HEK293 (cell line): ENCODE results near the gene GHITM.

Source experiments
- CTCF ChIA-PET: fragments of 350-600 bp; formaldehyde crosslinking; extraction: SDS; loops from one replicate; lab custom pipeline; 2021; ENCODE audit warnings: antibody characterized with exemption; lab: Yijun Ruan, JAX
- POLR2A ChIA-PET: fragments of 300-600 bp; formaldehyde crosslinking; extraction: SDS; loops from one replicate; lab custom pipeline; 2020; ENCODE audit warnings: antibody characterized with exemption, inconsistent platforms; lab: Yijun Ruan, JAX
- H3K27ac ChIP-seq: fragments of 200-500 bp; sonication (Bioruptor generic); 2 replicates; pipeline ENCODE4 v1.5.1; 2014; ENCODE audit warnings: low read depth, low read length, control low read depth, inconsistent platforms; ENCODE audit errors: extremely low read depth
- H3K36me3 ChIP-seq, 2 experiments: fragments of 200-500 bp in 1 of 2; sonication (Bioruptor generic) in 1 of 2; 1 replicate in 1 of 2; 2 replicates in 1 of 2; pipeline ENCODE4 v1.5.1; 2014 to 2017; ENCODE audit warnings: inconsistent platforms in 2 of 2, low read length in 2 of 2; ENCODE audit not compliant: control insufficient read depth in 2 of 2, insufficient read depth in 1 of 2
- H3K4me1 ChIP-seq: fragments of 200-500 bp; sonication (Bioruptor generic); 2 replicates; pipeline ENCODE4 v1.5.1; 2014; ENCODE audit warnings: mild to moderate bottlenecking, low read length, inconsistent platforms; ENCODE audit not compliant: control insufficient read depth, insufficient read depth
- H3K4me3 ChIP-seq: 2 replicates; pipeline ENCODE4 v1.5.1; 2011; ENCODE audit warnings: low read depth, mild to moderate bottlenecking, control low read depth, low read length, moderate library complexity
- H3K9me3 ChIP-seq: fragments of 200-500 bp; sonication (Bioruptor generic); 2 replicates; pipeline ENCODE4 v1.5.1; 2014; ENCODE audit warnings: low read depth, low read length, inconsistent platforms; ENCODE audit not compliant: control insufficient read depth, insufficient read depth
- FEZF1 ChIP-seq: fragments of 450-650 bp; formaldehyde crosslinking; IDR thresholded peaks from 2 replicates; pipeline ENCODE4 v1.5.1; 2016; ENCODE audit warnings: missing biosample characterization, missing genetic modification characterization
- HOXC10 ChIP-seq: sonication (generic); formaldehyde crosslinking; IDR thresholded peaks from 2 replicates; pipeline ENCODE4 v1.8.1; 2023; ENCODE audit warnings: mild to moderate bottlenecking, missing genetic modification reagents
- KLF8 ChIP-seq: fragments of 450-650 bp; formaldehyde crosslinking; IDR thresholded peaks from 2 replicates; pipeline ENCODE4 v1.5.1; 2016; ENCODE audit warnings: missing biosample characterization, missing genetic modification characterization
- MYNN ChIP-seq: fragments of 450-650 bp; formaldehyde crosslinking; IDR thresholded peaks from 2 replicates; pipeline ENCODE4 v1.5.1; 2016; ENCODE audit warnings: missing biosample characterization, missing genetic modification characterization, borderline replicate concordance
- REPIN1 ChIP-seq: fragments of 450-650 bp; formaldehyde crosslinking; IDR thresholded peaks from 2 replicates; pipeline ENCODE4 v1.5.1; 2017; ENCODE audit warnings: missing biosample characterization, missing genetic modification characterization, low read depth
- SCRT2 ChIP-seq: fragments of 450-650 bp; formaldehyde crosslinking; IDR thresholded peaks from 2 replicates; pipeline ENCODE4 v1.5.1; 2016; ENCODE audit warnings: missing biosample characterization, missing genetic modification characterization
- ZNF155 ChIP-seq: fragments of 450-650 bp; formaldehyde crosslinking; IDR thresholded peaks from 2 replicates; pipeline ENCODE4 v1.5.1; 2016; ENCODE audit warnings: missing biosample characterization, missing genetic modification characterization
- ZNF169 ChIP-seq: fragments of 450-650 bp; formaldehyde crosslinking; IDR thresholded peaks from 2 replicates; pipeline ENCODE4 v1.5.1; 2016; ENCODE audit warnings: missing biosample characterization, missing genetic modification characterization
- ZNF341 ChIP-seq: fragments of 450-650 bp; formaldehyde crosslinking; IDR thresholded peaks from 2 replicates; pipeline ENCODE4; 2016; ENCODE audit warnings: low read depth, missing biosample characterization, missing genetic modification characterization
- ZNF37A ChIP-seq: fragments of 450-650 bp; IDR thresholded peaks from 2 replicates; pipeline ENCODE4 v1.5.1; 2018; ENCODE audit warnings: missing biosample characterization, missing genetic modification characterization
- ZNF48 ChIP-seq: fragments of 450-650 bp; formaldehyde crosslinking; IDR thresholded peaks from 2 replicates; pipeline ENCODE4 v1.5.1; 2016; ENCODE audit warnings: missing biosample characterization, missing genetic modification characterization
- ZNF558 ChIP-seq: fragments of 450-650 bp; formaldehyde crosslinking; IDR thresholded peaks from 2 replicates; pipeline ENCODE4 v1.5.1; 2016; ENCODE audit warnings: missing biosample characterization, missing genetic modification characterization
- ZNF629 ChIP-seq: fragments of 450-650 bp; formaldehyde crosslinking; IDR thresholded peaks from 2 replicates; pipeline ENCODE4 v1.5.1; 2017; ENCODE audit warnings: missing biosample characterization, missing genetic modification characterization
- ZSCAN16 ChIP-seq: fragments of 450-650 bp; formaldehyde crosslinking; IDR thresholded peaks from 2 replicates; pipeline ENCODE4 v1.5.1; 2016; ENCODE audit warnings: missing biosample characterization, missing genetic modification characterization
- TF ChIP-seq, protein P1 (sequence below): fragments of 450-650 bp; formaldehyde crosslinking; IDR thresholded peaks from 2 replicates; pipeline ENCODE4 v1.5.1; 2016; ENCODE audit warnings: missing biosample characterization, missing genetic modification characterization, borderline replicate concordance
- TF ChIP-seq, protein P2 (sequence below): fragments of 450-650 bp; formaldehyde crosslinking; IDR thresholded peaks from 2 replicates; pipeline ENCODE4 v1.5.1; 2016; ENCODE audit warnings: missing biosample characterization, missing genetic modification characterization
- TF ChIP-seq, protein P3 (sequence below): fragments of 450-650 bp; formaldehyde crosslinking; IDR thresholded peaks from 2 replicates; pipeline ENCODE4 v1.5.1; 2016; ENCODE audit warnings: missing biosample characterization, missing genetic modification characterization

The GHITM gene

DNA sequence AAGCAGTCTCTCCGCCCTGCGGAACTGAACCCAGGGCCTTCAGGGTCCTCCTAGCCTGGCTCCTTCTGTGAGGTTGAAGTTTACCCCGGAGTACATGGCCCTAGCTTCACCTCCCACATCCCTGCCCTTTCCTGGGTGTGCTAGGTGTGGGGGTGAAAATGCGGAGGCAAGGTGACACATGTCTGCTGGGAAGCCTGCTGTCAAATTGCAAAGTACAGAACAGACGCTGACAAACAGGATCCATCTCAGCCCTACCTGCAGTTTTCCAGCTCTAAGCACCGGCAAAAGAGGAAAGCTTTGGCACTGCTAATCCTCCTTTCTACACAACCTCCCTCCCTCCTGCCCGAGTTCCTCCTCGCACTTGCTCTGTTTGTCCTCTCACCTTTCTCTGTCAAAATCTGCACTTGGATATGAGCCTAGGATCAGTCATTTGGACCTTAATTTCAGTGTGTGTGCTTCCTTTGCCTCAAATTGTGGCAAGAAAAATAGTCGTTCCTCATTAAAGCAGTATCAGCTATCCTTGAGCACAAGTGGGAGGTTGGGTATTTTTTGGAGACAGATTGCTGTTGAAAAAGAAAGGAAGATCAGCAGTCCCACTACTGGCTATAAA lies 19.9 kb downstream of the GHITM start:
- Histone ChIP-seq H3K36me3 (peaks cover 9 to 12% of the 10 kb centered on the region in 2 experiments), H3K9me3 (no peaks in the 10 kb centered on the region), H3K4me1 (no peaks in the 10 kb centered on the region), H3K27ac (no peak overlapping the region), H3K4me3 (no peak overlapping the region)
- POLR2A ChIA-PET, result no interaction called here
- TF ChIP-seq, protein P1, sequence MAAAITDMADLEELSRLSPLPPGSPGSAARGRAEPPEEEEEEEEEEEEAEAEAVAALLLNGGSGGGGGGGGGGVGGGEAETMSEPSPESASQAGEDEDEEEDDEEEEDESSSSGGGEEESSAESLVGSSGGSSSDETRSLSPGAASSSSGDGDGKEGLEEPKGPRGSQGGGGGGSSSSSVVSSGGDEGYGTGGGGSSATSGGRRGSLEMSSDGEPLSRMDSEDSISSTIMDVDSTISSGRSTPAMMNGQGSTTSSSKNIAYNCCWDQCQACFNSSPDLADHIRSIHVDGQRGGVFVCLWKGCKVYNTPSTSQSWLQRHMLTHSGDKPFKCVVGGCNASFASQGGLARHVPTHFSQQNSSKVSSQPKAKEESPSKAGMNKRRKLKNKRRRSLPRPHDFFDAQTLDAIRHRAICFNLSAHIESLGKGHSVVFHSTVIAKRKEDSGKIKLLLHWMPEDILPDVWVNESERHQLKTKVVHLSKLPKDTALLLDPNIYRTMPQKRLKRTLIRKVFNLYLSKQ, result no peak
- no peak for TF ChIP-seq ZNF629 (tag by site-specific recombination)
- TF ChIP-seq ZNF37A, result no peak
- TF ChIP-seq SCRT2 (tag by site-specific recombination), result no peak
- no peak for TF ChIP-seq ZNF341 (tag by site-specific recombination)
- TF ChIP-seq ZNF169 (tag by site-specific recombination), result no peak
- TF ChIP-seq FEZF1 (tag by site-specific recombination), result no peak
- TF ChIP-seq ZSCAN16 (tag by site-specific recombination), result no peak
- TF ChIP-seq MYNN (tag by site-specific recombination), result no peak
- no peak for TF ChIP-seq ZNF155 (tag by site-specific recombination)
- no peak for TF ChIP-seq KLF8 (tag by site-specific recombination)
- TF ChIP-seq, protein P2, sequence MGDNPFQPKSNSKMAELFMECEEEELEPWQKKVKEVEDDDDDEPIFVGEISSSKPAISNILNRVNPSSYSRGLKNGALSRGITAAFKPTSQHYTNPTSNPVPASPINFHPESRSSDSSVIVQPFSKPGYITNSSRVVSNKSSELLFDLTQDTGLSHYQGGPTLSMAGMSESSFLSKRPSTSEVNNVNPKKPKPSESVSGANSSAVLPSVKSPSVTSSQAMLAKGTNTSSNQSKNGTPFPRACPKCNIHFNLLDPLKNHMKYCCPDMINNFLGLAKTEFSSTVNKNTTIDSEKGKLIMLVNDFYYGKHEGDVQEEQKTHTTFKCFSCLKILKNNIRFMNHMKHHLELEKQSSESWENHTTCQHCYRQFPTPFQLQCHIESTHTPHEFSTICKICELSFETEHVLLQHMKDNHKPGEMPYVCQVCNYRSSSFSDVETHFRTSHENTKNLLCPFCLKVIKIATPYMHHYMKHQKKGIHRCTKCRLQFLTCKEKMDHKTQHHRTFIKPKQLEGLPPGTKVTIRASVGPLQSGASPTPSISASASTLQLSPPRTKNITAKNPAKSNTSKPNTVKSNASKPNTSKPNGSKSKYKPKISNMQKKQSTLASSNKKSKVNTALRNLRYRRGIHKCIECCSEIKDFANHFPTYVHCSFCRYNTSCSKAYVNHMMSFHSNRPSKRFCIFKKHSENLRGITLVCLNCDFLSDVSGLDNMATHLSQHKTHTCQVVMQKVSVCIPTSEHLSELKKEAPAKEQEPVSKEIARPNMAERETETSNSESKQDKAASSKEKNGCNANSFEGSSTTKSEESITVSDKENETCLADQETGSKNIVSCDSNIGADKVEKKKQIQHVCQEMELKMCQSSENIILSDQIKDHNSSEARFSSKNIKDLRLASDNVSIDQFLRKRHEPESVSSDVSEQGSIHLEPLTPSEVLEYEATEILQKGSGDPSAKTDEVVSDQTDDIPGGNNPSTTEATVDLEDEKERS (tag by site-specific recombination), result no peak
- TF ChIP-seq ZNF558 (tag by site-specific recombination), result no peak
- TF ChIP-seq REPIN1 (tag by site-specific recombination), result no peak
- CTCF ChIA-PET, result interaction anchor here (1.4 to 2.7 kb wide), 3 partner anchors 11 to 55 kb away, joined by 3 to 15 read pairs (median 3); no protein-coding TSS in a partner anchor

DNA sequence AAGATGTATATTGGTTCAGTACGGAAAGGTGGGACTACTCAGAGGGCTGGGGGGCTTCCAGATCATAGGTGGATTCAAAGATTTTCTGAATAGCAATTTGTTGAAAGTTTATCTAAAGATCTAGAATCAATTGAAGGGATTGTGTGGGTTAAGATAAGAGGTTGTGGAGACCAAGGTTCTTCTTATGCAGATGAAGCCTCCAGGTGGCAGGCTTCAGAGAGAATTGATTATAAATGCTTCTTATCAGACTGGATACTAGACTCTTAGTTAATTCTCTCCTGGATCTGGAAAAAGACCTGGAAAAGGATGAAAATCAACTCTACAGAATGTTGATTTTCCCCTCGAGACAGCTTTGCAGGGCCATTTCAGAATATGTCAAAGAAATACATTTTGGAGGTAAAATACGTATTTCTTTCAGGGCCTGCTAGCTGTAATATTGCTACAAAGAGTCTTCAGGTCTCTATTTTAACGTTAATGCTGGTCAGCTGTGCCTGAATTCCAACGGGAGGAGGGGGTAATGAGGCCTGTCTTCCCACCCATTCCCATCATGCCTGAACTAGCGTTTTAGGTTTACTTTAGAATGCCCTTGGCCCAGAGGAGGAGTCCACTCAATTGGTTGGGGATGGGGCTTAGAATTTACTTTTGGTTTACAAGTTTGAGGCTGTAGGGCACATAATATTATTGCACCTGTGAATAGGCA lies 21.5 kb downstream of the GHITM start:
- POLR2A ChIA-PET, result no interaction called here
- Histone ChIP-seq H3K9me3 (no peaks in the 10 kb centered on the region), H3K4me1 (no peaks in the 10 kb centered on the region), H3K27ac (no peak overlapping the region), H3K4me3 (no peak overlapping the region)
- CTCF ChIA-PET, result interaction anchor here (0.8 to 2.7 kb wide), 4 partner anchors 13 to 54 kb away, joined by 3 to 15 read pairs (median 5); no protein-coding TSS in a partner anchor
- TF ChIP-seq, protein P3, sequence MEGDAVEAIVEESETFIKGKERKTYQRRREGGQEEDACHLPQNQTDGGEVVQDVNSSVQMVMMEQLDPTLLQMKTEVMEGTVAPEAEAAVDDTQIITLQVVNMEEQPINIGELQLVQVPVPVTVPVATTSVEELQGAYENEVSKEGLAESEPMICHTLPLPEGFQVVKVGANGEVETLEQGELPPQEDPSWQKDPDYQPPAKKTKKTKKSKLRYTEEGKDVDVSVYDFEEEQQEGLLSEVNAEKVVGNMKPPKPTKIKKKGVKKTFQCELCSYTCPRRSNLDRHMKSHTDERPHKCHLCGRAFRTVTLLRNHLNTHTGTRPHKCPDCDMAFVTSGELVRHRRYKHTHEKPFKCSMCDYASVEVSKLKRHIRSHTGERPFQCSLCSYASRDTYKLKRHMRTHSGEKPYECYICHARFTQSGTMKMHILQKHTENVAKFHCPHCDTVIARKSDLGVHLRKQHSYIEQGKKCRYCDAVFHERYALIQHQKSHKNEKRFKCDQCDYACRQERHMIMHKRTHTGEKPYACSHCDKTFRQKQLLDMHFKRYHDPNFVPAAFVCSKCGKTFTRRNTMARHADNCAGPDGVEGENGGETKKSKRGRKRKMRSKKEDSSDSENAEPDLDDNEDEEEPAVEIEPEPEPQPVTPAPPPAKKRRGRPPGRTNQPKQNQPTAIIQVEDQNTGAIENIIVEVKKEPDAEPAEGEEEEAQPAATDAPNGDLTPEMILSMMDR (tag by site-specific recombination), result 0 out of 2 replicates have a peak, but pooled peaks have one; percentile 11
- TF ChIP-seq ZNF48 (tag by site-specific recombination) (no peak), HOXC10 (CRISPR knock-in tag) (no peak)
- TF ChIP-seq, all 188 proteins: peak for 1
- H3K36me3 ChIP-seq, result no peaks in the 10 kb centered on the region
